Activated gamma-delta T cell (primary cell): Measurements from ENCODE around the gene TRIM47.

ENCODE experiments used
- DNase-seq: peaks from one replicate; lab custom pipeline; 2025; lab: John Stamatoyannopoulos, UW

The TRIM47 gene

DNA sequence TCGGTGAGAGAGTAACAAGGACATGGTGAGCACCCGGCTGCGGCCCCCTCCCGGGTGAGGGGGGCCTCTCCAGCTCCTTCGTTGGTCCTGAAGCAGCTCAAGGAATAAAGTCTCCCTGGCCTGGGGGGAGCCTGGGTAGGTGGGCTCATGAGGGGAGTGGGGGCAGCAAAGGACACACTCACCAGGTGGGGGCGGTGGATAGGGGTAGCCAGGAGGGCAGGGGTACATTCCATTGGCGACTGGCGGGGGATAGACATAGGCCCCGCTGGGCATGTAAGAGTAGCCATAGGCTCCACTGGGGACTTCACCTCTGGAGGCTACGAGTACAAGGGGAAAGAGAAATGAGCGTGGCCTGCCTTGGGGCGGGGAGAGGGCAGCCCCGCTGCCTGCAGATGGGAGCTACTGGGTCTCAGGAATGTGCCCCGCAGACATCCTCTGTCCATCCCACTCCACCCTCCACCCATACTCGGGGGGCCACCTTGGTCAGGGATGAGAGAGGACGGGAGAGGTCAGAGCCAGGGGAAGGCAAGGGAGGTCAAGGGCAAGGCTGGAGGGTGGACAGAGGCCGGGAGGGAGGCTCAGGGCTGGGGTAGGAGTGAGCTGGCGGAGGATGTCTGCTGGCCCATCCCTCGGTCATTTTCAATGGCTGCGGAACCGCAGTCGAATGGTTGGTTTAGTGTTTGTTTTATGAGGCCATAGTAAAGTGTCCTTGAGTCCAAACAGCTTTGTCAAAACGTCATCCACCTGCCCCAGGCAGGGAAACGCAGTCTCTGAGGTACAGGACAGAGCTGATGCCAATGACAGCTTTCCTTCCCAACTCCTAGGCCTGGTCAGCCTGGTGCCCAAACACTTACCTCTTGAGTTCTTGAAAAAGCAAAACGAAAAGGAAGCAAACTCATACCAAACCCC is 30.5 kb downstream of the TRIM47 start:
- no peak for DNase-seq

DNA sequence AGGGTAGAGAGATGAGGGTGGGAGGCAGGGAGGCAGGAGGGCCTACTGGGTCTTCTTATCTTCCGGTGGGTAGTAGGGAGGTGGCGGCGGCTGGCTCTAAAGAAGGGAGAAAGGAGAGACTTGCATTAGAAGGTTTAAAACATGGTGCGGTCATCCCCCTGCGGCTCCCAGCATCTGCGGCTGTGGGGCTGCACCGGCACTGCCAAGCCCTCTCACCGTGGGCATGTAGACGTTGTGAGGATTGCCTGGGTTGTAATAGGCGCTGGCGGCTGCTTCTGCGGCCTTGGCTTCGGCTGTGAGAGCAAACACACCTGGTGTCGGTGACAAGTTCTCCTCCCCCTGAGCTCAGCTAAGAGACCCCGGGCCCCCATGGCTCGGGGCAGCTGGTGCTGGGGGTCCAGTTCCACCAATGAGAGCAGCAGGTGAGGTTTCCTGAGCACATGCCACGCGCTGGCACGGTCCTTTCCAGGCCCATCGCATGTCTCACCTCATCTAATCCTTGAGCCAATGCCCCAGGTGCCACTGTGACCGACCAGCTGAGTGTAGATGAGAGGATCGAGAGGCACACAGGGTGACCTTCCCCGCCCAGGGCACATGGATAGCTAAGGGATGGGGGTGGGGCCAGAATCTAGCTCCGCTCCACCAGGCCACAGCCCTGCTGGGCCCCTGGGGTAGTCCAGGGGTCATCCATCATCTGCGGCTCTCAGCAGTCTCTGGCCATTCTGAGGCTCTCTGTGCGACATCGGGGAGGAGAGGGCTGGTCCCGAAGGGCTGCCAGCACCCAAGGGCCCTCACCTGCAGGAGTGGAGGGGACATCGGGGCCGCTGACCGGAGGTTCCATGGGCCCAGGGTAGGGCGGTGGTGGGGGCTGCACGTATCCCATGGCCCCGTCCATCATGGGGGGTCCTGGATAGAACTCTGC is 31.4 kb downstream of the TRIM47 start:
- DNase-seq: no peak

DNA sequence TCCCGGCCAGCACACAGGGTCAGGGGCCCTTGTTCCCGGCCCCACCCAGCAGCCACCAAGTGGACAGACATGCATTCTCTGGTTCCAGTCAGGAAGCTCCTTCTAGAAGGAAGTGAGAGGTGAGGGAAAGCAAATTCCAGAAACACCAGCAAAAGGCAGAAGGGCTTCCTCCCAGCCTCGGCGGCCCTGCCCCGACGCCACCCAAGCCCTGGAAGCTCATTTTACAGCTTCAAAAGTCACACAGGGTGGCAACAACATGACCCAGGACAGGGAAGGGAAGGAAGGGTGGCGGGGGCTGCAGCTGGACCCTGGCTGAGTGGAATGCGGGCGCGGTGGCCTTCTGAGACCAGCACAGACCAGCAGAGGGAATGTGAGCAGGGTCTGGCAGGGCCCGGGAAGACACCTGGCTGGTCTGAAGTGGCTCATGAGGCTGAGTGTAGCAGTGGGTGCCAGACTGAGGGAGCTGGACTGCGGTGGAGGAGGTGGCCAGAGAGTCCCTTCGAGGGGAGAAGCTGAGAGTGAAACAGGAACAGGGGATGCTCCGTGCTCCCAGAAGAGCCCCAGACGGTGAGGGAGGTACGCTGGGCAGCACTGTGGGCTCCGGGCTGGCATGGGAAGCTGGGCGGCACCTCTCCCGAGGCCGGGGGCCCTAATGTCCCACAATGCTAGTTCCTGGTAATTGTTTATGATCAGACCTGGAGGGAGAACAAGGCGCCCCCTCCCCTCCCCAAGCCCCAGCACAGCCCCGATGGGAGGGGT is 32.3 kb downstream of the TRIM47 start:
- no peak for DNase-seq

- no peak for DNase-seq
Observed at GRCh38 chr17:75845058-75845711, 33.2 kb downstream of the TRIM47 start.

DNA sequence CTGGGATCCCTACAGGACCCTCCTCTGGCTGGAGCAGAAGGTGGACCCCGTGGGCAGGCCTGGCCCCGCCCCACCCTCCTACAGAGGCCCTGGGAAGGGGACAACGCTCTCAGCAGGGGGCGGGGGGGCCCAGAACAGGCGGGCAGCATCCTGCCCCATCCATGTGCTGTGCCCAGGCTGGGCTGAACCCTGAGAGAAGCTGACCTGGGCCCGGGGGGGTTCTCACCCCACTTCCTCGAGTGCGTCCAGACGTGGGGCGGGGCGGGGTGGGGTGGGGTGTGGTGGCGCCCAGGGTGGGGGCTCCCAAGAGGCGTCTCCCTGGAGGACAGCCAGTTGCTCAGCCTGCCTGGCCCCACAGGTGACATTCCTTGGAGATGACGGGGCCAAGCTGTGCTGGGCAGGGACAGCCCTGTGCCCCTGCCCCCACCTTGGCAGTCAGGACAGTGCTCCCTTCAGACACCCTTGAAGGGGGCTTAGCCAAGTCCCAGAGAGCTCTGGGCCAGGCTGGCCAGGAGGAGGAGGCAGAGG is 33.8 kb downstream of the TRIM47 start:
- DNase-seq: no peak

GRCh38 chr17:75843577-75844529 is 34.5 kb downstream of the TRIM47 start, which contains the start of gene UNC13D:
UNC13D (minus strand) TSS chr17:75844404; CDS start chr17:75844337, 67 bp downstream.
- peak; percentile 50 for DNase-seq

DNA sequence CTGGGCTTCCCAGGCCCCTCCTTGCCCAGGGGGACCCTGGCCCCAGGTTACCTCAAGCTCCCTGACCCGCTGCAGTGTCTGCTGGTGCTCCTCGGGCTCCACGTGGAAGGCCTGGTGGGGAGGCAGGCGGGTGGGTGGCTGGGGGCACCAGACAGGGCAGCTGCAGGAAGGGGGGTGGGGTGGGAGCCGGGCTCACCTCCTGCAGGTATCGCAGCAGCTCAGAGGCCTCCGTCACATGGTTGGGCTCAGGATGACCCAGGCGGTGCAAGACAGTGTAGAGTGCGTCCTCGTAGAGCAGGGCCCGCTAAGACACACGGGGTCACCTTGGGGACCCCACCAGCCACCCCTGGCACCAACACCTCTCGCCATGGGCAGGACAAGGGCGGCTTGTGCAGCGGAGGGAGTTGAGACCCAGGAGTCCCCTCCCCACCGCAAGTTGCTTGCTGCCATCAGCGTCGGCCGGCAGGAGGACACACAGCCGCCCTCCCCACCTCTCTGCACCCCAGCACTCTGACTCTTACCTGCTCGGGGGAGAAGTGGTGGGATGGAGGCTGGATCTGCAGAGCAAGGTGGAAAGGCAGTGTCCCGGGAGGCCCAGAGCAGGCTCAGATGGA is 35.3 kb downstream of the TRIM47 start:
- no peak for DNase-seq

DNA sequence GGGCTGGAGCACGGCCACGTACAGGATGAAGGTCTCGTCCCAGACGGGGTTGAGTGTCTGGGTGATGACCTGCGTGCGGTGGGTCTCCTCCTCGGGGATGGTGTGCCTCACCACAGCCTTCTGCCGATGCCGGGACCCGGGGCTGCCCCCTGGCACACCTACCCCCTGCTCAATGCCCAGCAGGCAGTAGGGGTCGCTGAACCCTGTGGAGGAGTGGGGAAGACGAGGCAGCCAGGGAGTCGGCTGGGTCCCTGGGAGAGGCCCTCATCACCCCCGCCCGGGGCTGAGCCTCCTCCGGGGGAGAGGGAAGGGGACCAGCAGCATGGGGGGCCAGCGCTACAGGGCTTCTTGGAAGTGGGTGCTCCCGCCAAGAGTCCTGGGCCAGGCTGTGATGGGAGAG is 36.0 kb downstream of the TRIM47 start:
- no peak for DNase-seq

- DNase-seq: no peak
Observed at GRCh38 chr17:75840799-75841164, 37.6 kb downstream of the TRIM47 start.

GRCh38 chr17:75839942-75840798 is 38.2 kb downstream of the TRIM47 start:
- no peak for DNase-seq

GRCh38 chr17:75838410-75838809 is 40.0 kb downstream of the TRIM47 start:
- DNase-seq: no peak

DNA sequence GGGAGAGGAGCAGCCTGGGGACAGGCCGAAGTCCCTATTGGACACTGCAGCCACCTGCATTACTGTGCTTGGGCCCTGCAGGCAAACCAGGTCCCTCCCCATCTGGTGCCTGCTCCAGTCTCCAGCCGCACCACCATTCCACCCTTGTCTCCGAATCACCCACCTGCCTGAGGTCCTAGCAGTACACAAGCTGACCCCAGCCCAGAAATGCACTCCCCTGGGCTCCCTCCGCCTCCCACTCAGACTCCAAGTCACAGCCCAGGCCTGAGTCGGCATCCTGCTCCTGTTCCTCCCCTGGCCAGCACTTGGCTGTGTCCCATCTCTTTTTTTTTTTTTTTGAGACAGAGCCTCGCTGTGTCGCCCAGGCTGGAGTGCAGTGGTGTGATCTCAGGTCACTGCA is 40.5 kb downstream of the TRIM47 start:
- DNase-seq: no peak

DNA sequence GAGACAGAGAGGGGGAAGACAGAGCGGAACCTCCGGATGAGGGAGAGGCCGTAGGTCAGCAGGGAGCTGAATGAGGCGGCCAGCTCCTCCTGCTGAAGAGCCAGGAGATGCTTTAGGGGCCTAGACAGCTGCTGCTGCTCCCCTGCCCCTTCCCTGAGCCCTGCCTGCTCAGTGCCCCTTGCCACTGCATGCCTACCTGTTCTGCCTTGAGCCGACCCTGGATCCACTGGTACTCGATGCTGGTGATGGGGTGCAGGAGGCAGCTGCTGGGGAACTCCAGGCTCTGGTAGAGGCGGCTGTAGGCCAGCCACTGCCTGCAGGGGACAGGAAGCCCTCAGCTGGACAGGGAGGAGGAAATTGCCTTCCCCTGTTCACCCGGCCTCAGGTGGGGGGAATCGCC is 41.8 kb downstream of the TRIM47 start:
- no peak for DNase-seq

DNA sequence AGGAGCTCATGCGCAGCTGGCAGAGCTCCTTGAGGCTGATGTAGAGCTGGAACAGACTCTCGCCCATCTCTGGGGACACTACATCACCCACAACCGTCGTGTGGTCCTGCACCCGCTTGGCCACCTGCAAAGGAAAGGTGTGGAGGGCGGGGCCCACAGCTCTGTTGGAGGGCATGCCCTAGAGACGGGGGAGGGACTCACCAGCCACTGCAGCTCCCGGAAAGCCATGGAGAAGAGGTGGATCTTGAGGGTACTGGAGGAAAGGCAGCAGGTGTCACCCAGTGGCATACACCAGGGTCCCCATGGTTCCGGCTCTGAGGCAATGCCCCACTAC is 42.8 kb downstream of the TRIM47 start:
- no peak for DNase-seq

GRCh38 chr17:75834928-75835653 is 43.3 kb downstream of the TRIM47 start:
- DNase-seq: no peak

DNA sequence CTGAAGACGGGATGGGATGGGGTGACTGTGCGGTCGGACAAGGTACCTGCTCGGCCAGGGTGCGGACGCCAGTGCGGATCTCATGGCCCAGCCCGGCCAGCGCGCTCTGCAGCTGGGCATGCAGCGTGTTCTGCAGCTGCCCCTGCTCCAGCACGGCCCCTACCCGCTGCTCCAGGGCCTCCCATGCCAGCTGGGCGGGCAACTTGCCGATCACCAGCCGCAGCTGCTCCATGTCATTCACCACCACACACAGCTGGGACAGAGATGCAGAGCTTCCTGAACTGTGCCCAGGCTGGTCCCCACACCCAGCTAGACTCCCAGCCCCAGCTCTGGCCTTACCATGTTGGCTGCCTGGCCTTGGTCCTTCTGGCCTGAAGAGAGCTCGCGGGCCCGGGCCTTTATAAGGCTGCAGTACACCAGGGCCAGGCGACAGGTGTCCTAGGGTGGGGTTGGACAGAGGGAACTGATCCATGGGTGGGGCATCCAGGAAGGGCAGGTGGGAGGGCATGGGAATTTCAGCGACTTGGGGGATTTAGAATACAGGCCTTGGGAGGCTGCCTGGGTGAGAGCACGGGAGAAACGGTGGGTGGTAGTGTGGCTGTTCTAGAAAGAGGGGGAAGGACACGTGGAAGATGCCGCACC is 44.0 kb downstream of the TRIM47 start:
- DNase-seq: no peak

DNA sequence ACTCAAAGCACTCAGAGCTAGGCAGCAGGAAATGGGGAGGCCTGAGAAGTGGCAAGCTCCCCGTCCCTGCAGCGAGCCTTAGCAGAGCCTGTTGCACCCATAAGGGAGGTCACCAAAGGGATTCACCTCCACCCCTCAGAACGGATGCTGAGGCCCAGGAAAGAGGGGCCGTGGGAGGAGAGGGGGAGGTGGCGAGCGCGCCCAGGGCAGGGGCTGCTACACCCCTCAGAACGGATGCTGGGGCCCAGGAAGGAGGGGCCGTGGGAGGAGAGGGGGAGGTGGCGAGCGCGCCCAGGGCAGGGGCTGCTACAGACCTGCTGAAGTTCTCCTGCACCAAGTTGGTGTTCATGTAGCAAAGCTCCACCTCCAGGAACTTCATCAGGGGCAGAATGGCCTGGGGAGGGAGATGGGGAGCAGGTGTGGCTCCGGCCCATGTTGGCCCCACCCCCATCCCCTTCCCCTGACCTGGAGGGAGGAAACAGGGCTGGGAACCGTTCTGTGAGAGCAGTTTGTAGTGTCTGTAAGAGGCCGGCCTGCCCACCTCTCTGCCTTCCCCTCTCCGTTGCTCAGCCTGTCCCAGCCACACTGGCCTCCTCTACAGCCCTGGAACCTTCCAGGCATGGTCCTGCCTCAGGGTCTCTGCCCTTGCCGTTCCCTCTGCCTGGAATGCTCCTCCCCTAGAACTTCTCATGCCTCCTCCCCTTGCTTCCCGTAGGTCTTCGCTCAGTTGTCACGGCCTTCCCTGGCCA is 45.6 kb downstream of the TRIM47 start:
- no peak for DNase-seq
